Central memory CD4-positive, alpha-beta T cell (primary cell): Measurements from ENCODE around the gene FAM222A.

Experiments used
- DNase-seq: peaks from one replicate; pipeline ENCODE4 v3.0.0; 2022

The FAM222A gene

GRCh38 chr12:109778684-109779083, 65.1 kb downstream of the FAM222A start:
- no peak for DNase-seq

- DNase-seq: no peak
Observed at GRCh38 chr12:109779382-109779781, 65.8 kb downstream of the FAM222A start.

- no peak for DNase-seq
Observed at GRCh38 chr12:109781668-109782325, 68.2 kb downstream of the FAM222A start.

- DNase-seq: no peak
Observed at GRCh38 chr12:109782326-109782703, 68.7 kb downstream of the FAM222A start.

- DNase-seq: no peak
Observed at GRCh38 chr12:109783135-109783964, 69.7 kb downstream of the FAM222A start.

- DNase-seq: no peak
Observed at GRCh38 chr12:109783965-109784244, 70.3 kb downstream of the FAM222A start.

- DNase-seq: no peak
Observed at GRCh38 chr12:109785854-109786253, 72.2 kb downstream of the FAM222A start.

- DNase-seq: no peak
Observed at GRCh38 chr12:109786799-109787198, 73.2 kb downstream of the FAM222A start.

- no peak for DNase-seq
Observed at GRCh38 chr12:109789526-109790048, 76.0 kb downstream of the FAM222A start.

GRCh38 chr12:109792992-109793391, 79.4 kb downstream of the FAM222A start:
- DNase-seq: no peak

GRCh38 chr12:109793411-109793810, 79.8 kb downstream of the FAM222A start:
- DNase-seq: no peak

GRCh38 chr12:109793826-109794501, 80.3 kb downstream of the FAM222A start:
- no peak for DNase-seq

GRCh38 chr12:109795023-109795422, 81.4 kb downstream of the FAM222A start:
- no peak for DNase-seq

GRCh38 chr12:109796057-109796456, 82.4 kb downstream of the FAM222A start:
- DNase-seq: no peak

GRCh38 chr12:109797905-109798669, 84.5 kb downstream of the FAM222A start:
- DNase-seq: no peak

GRCh38 chr12:109798691-109799090, 85.1 kb downstream of the FAM222A start:
- DNase-seq: no peak

GRCh38 chr12:109800536-109800935, 86.9 kb downstream of the FAM222A start:
- no peak for DNase-seq

- DNase-seq: no peak
Observed at GRCh38 chr12:109802828-109803227, 89.2 kb downstream of the FAM222A start.

GRCh38 chr12:109803678-109804077, 90.1 kb downstream of the FAM222A start:
- no peak for DNase-seq

- peak; percentile 56 for DNase-seq
Observed at GRCh38 chr12:109804820-109805761, 91.5 kb downstream of the FAM222A start.

- no peak for DNase-seq
Observed at GRCh38 chr12:109807954-109808643, 94.5 kb downstream of the FAM222A start.
